Activated B cell treated with CpG ODN at 0.5 μM for 24 hours (primary cell): ENCODE measurements around the gene MTSS2. TPM values are rescaled to one million over a fixed set of nuclear protein-coding genes. Genes with fewer than 3 reads are reported as not detected.

Experiments
- ATAC-seq: fragments of 200-7000 bp; cut with Tn5 transposase; one replicate; pipeline ENCODE4 v1.10.0; 2021; ENCODE audit warnings: low read depth, mild to moderate bottlenecking, moderate library complexity
- CTCF ChIA-PET: fragments of 350-600 bp; sonication (Branson Sonifier 250); formaldehyde crosslinking; loops from one replicate; lab custom pipeline; 2021; ENCODE audit warnings: antibody characterized with exemption; lab: Charles Lee
- POLR2A ChIA-PET: fragments of 350-600 bp; sonication (Branson Sonifier 250); formaldehyde crosslinking; loops from one replicate; lab custom pipeline; 2021; ENCODE audit warnings: antibody characterized with exemption; lab: Charles Lee
- DNase-seq: peaks from one replicate; pipeline ENCODE4 v3.0.0; 2022
- H3K27ac Mint-ChIP-seq: one replicate; pipeline ENCODE4 v1.8.0; 2020; ENCODE audit warnings: mixed read lengths
- H3K27me3 Mint-ChIP-seq: one replicate; pipeline ENCODE4 v1.8.0; 2021; ENCODE audit warnings: mixed read lengths
- H3K36me3 Mint-ChIP-seq: one replicate; pipeline ENCODE4 v1.8.0; 2021; ENCODE audit warnings: low read depth, mixed read lengths
- H3K4me1 Mint-ChIP-seq: one replicate; pipeline ENCODE4 v1.8.0; 2021; ENCODE audit warnings: mixed read lengths
- H3K4me3 Mint-ChIP-seq: one replicate; pipeline ENCODE4 v1.8.0; 2020; ENCODE audit warnings: mild to moderate bottlenecking, mixed read lengths
- H3K9me3 Mint-ChIP-seq: one replicate; pipeline ENCODE4 v1.8.0; 2020; ENCODE audit warnings: mixed read lengths
- CTCF ChIP-seq: fragments of 200-600 bp; IDR thresholded peaks from one replicate; pipeline ENCODE4 v1.8.0; 2022; ENCODE audit warnings: antibody characterized with exemption, mild to moderate bottlenecking
- intact Hi-C: fragments of 100-400 bp; cut with micrococcal nuclease; formaldehyde crosslinking; loops from one replicate; pipeline ENCODE4 v1.15.1; 2024
- total RNA-seq: library from RNA; stranded (reverse); gene quantifications from 2 replicates; pipeline ENCODE4 v1.2.3, GENCODE V29; 2022

Gene MTSS2
- total RNA-seq, 1 donor from 2014 or later: 1.4 TPM

- no peaks in the 10 kb centered on the region for H3K4me1 Mint-ChIP-seq
- intact Hi-C loops: no loop called here
- H3K36me3 Mint-ChIP-seq: peaks cover 23% of the 10 kb centered on the region
- no peak for DNase-seq
- no peak for ATAC-seq
- no peak for TF ChIP-seq CTCF
- CTCF ChIA-PET: no interaction called here
- no peaks in the 10 kb centered on the region for H3K27me3 Mint-ChIP-seq
- POLR2A ChIA-PET: no interaction called here
- no peaks in the 10 kb centered on the region for H3K9me3 Mint-ChIP-seq
- H3K27ac Mint-ChIP-seq: no peak overlapping the region
- H3K4me3 Mint-ChIP-seq: no peak overlapping the region
Measured at GRCh38 chr16:70701998-70702397, 16.1 kb upstream of the MTSS2 start.

- DNase-seq: no peak
- intact Hi-C loops: no loop called here
- no peak overlapping the region for H3K27ac Mint-ChIP-seq
- ATAC-seq: no peak
- H3K4me1 Mint-ChIP-seq: no peaks in the 10 kb centered on the region
- H3K9me3 Mint-ChIP-seq: no peaks in the 10 kb centered on the region
- CTCF ChIA-PET: no interaction called here
- H3K36me3 Mint-ChIP-seq: peaks cover 25% of the 10 kb centered on the region
- H3K4me3 Mint-ChIP-seq: no peak overlapping the region
- no peaks in the 10 kb centered on the region for H3K27me3 Mint-ChIP-seq
- TF ChIP-seq CTCF: no peak
- POLR2A ChIA-PET: no interaction called here
Measured at GRCh38 chr16:70701596-70701995, 15.7 kb upstream of the MTSS2 start.

- Mint-ChIP-seq H3K27me3 (no peaks in the 10 kb centered on the region), H3K36me3 (peaks cover 25% of the 10 kb centered on the region), H3K9me3 (no peaks in the 10 kb centered on the region), H3K4me3 (no peak overlapping the region), H3K27ac (no peak overlapping the region), H3K4me1 (no peaks in the 10 kb centered on the region)
- no peak for TF ChIP-seq CTCF
- ChIA-PET POLR2A (no interaction called here), CTCF (no interaction called here)
- ATAC-seq (no peak), DNase-seq (no peak)
- intact Hi-C loops: no loop called here
Measured at GRCh38 chr16:70701036-70701435, 15.2 kb upstream of the MTSS2 start.

GRCh38 chr16:70700101-70701020 is 14.5 kb upstream of the MTSS2 start:
- DNase-seq: no peak
- no peak for ATAC-seq
- H3K4me3 Mint-ChIP-seq: no peak overlapping the region
- peaks cover 29% of the 10 kb centered on the region for H3K36me3 Mint-ChIP-seq
- H3K27me3 Mint-ChIP-seq: no peaks in the 10 kb centered on the region
- no peaks in the 10 kb centered on the region for H3K9me3 Mint-ChIP-seq
- no peaks in the 10 kb centered on the region for H3K4me1 Mint-ChIP-seq
- H3K27ac Mint-ChIP-seq: no peak overlapping the region
- POLR2A ChIA-PET: no interaction called here
- CTCF ChIA-PET: no interaction called here
- no peak for TF ChIP-seq CTCF
- intact Hi-C loops: no loop called here

GRCh38 chr16:70699696-70700095 is 13.8 kb upstream of the MTSS2 start:
- Mint-ChIP-seq H3K9me3 (no peaks in the 10 kb centered on the region), H3K4me3 (no peak overlapping the region), H3K27ac (no peak overlapping the region), H3K36me3 (peaks cover 32% of the 10 kb centered on the region), H3K4me1 (no peaks in the 10 kb centered on the region), H3K27me3 (no peaks in the 10 kb centered on the region)
- DNase-seq (no peak), ATAC-seq (no peak)
- no peak for TF ChIP-seq CTCF
- CTCF ChIA-PET: no interaction called here
- POLR2A ChIA-PET: no interaction called here
- intact Hi-C loops: no loop called here
